Lower leg skin (tissue), 3 donors: ENCODE data around the gene CA10.

Experiments
- POLR2A ChIP-seq, 2 donors: fragments of 450-650 bp; IDR thresholded peaks; one replicate each; pipeline ENCODE4 v1.6.1; 2016 to 2017; ENCODE audit warnings: antibody characterized with exemption in 2 of 2, mild to moderate bottlenecking in 1 of 2, moderate library complexity in 1 of 2
- TF ChIP-seq, protein P1 (sequence below), 3 donors: fragments of 450-650 bp; IDR thresholded peaks; one replicate each; pipeline ENCODE4 v1.5.1; 2016; ENCODE audit warnings: antibody characterized with exemption in 3 of 3, mild to moderate bottlenecking in 3 of 3, moderate library complexity in 2 of 3

DNA sequence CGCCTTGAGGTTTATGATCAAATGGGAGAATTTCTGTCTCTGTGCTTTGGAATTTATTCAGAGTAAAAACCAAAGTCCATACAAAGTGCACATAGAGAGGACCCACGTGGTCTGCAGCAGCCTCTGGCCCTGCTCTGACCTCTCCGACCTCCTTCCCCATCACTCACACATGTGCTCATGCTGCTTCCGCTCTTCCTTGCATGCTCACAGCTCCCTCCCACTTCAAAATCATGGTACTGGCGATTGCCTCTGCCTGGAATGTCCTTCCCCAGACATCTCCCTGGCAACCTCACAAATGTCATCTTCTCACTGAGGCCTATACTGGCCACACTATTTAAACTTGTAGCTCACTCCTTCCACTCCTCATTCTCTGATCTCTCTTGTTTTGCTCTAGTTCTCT lies 418.0 kb downstream of the CA10 start:
- TF ChIP-seq, protein P1, sequence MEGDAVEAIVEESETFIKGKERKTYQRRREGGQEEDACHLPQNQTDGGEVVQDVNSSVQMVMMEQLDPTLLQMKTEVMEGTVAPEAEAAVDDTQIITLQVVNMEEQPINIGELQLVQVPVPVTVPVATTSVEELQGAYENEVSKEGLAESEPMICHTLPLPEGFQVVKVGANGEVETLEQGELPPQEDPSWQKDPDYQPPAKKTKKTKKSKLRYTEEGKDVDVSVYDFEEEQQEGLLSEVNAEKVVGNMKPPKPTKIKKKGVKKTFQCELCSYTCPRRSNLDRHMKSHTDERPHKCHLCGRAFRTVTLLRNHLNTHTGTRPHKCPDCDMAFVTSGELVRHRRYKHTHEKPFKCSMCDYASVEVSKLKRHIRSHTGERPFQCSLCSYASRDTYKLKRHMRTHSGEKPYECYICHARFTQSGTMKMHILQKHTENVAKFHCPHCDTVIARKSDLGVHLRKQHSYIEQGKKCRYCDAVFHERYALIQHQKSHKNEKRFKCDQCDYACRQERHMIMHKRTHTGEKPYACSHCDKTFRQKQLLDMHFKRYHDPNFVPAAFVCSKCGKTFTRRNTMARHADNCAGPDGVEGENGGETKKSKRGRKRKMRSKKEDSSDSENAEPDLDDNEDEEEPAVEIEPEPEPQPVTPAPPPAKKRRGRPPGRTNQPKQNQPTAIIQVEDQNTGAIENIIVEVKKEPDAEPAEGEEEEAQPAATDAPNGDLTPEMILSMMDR (IDR thresholded peaks at IDR 0.05) = no peak
- TF ChIP-seq POLR2A (IDR thresholded peaks at IDR 0.05) = no peak
